Measurements from ENCODE around the gene SLC51A.

The SLC51A gene

DNA sequence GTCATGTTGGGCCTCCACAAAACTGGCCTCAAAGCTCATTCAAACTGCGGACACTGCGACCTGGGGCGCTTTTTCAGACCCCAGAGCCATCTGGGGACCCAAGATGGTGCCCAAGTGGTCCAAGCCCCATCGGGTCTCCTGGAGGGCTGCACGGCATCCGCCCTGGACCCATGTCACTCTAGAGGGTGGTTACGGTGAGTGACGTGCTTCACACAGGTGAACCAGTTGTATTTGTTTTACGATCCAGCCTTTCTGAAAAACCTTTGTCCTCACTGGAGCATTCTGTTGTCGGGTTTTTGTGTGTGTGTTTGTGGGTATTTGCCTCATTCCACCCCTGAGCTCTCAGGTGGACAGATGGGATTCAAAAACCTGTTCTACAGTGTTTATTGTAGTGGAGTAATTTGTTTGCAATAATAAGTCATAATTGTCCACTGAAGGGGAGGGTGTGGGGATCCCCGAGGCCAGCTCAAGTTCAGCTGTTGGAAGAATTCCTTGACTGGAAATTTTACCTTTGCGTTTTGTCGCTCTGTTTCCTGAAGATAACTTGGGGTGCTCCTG lies 1.9 kb downstream of the SLC51A start:
- no peak for TF ChIP-seq CTCF (IDR thresholded peaks at IDR 0.05)
- no peak overlapping the region for H3K27ac ChIP-seq
- H3K79me2 ChIP-seq = no peaks in the 10 kb centered on the region
- no peaks in the 10 kb centered on the region for H3K27me3 ChIP-seq (ENCODE audit: control insufficient read depth, insufficient read depth, low read length)
- no peaks in the 10 kb centered on the region for H3K36me3 ChIP-seq (ENCODE audit: control insufficient read depth, insufficient read depth, low read length)
- H3K4me1 ChIP-seq = peaks cover 11% of the 10 kb centered on the region
- no peak overlapping the region for H2AFZ ChIP-seq
- H3K9ac ChIP-seq = no peak overlapping the region
- no peaks in the 10 kb centered on the region for H3K9me3 ChIP-seq (ENCODE audit: control insufficient read depth, low read length)
- H3K4me3 ChIP-seq (ENCODE audit: low read depth, low read length) = no peak overlapping the region
- no peak overlapping the region for H3K4me2 ChIP-seq (ENCODE audit: low read length)

GRCh38 chr3:196219194-196219969 lies 3.0 kb downstream of the SLC51A start:
- H3K4me2 ChIP-seq (ENCODE audit: low read length) = no peak overlapping the region
- no peaks in the 10 kb centered on the region for H3K79me2 ChIP-seq
- no peak overlapping the region for H3K27ac ChIP-seq
- TF ChIP-seq CTCF (IDR thresholded peaks at IDR 0.05) = no peak
- no peak overlapping the region for H3K4me3 ChIP-seq (ENCODE audit: low read depth, low read length)
- no peaks in the 10 kb centered on the region for H3K36me3 ChIP-seq (ENCODE audit: control insufficient read depth, insufficient read depth, low read length)
- no peaks in the 10 kb centered on the region for H3K9me3 ChIP-seq (ENCODE audit: control insufficient read depth, low read length)
- H3K4me1 ChIP-seq = peaks cover 11% of the 10 kb centered on the region
- H3K9ac ChIP-seq = no peak overlapping the region
- H2AFZ ChIP-seq = no peak overlapping the region
- no peaks in the 10 kb centered on the region for H3K27me3 ChIP-seq (ENCODE audit: control insufficient read depth, insufficient read depth, low read length)

DNA sequence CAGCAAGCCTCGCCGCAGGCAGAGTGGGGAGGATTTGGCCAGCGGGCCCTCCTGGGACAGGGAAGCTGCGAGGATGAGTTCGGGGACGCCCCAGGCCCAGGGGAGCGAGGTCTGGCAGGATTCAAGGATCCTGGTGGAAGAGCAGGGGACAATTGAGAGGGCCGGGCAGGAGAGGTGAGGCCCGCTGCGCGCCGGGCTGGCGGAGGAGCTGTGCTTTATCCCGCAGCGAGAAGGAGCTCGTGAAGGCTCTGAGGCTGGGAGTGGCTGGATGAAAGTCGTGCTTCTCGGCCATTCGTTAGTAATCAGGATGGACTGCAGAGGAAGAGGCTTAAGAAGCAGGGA lies 3.6 kb downstream of the SLC51A start:
- no peaks in the 10 kb centered on the region for H3K27me3 ChIP-seq (ENCODE audit: control insufficient read depth, insufficient read depth, low read length)
- peaks cover 11% of the 10 kb centered on the region for H3K4me1 ChIP-seq
- no peaks in the 10 kb centered on the region for H3K79me2 ChIP-seq
- no peak overlapping the region for H3K9ac ChIP-seq
- no peaks in the 10 kb centered on the region for H3K36me3 ChIP-seq (ENCODE audit: control insufficient read depth, insufficient read depth, low read length)
- no peak overlapping the region for H3K27ac ChIP-seq
- no peaks in the 10 kb centered on the region for H3K9me3 ChIP-seq (ENCODE audit: control insufficient read depth, low read length)
- no peak for TF ChIP-seq CTCF (IDR thresholded peaks at IDR 0.05)
- H3K4me3 ChIP-seq (ENCODE audit: low read depth, low read length) = no peak overlapping the region
- no peak overlapping the region for H2AFZ ChIP-seq
- no peak overlapping the region for H3K4me2 ChIP-seq (ENCODE audit: low read length)

DNA sequence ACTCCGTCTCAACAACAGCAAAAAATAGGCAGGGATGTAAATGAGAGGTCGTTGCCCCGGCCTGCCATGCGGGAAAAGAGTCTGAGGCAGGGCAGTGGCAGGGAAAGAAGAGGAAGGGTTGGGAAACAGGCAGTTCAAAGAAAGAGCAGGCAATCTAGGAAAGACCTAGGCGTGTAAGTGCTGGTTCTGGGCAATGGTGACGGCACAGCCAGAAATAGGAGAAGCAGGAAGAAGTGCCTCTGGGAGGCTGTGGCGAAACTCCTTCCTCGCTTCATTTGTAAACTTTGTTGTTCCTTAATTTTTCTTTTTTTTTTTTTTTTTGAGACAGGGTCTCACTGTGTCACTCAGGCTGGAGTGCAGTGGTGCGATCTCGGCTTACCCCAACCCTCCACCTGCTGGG lies 4.3 kb downstream of the SLC51A start:
- Histone ChIP-seq H3K27me3 (ENCODE audit: control insufficient read depth, insufficient read depth, low read length) (no peaks in the 10 kb centered on the region), H3K27ac (no peak overlapping the region), H3K4me3 (ENCODE audit: low read depth, low read length) (no peak overlapping the region), H3K9ac (no peak overlapping the region), H3K9me3 (ENCODE audit: control insufficient read depth, low read length) (no peaks in the 10 kb centered on the region), H3K79me2 (no peaks in the 10 kb centered on the region), H3K36me3 (ENCODE audit: control insufficient read depth, insufficient read depth, low read length) (no peaks in the 10 kb centered on the region), H3K4me1 (peaks cover 11% of the 10 kb centered on the region), H3K4me2 (ENCODE audit: low read length) (no peak overlapping the region), H2AFZ (no peak overlapping the region)
- no peak for TF ChIP-seq CTCF (IDR thresholded peaks at IDR 0.05)

GRCh38 chr3:196220991-196221390 lies 4.7 kb downstream of the SLC51A start:
- Histone ChIP-seq H3K79me2 (no peaks in the 10 kb centered on the region), H3K4me1 (peaks cover 7% of the 10 kb centered on the region), H3K9ac (no peak overlapping the region), H3K27me3 (ENCODE audit: control insufficient read depth, insufficient read depth, low read length) (no peaks in the 10 kb centered on the region), H3K27ac (no peak overlapping the region), H3K9me3 (ENCODE audit: control insufficient read depth, low read length) (no peaks in the 10 kb centered on the region), H3K36me3 (ENCODE audit: control insufficient read depth, insufficient read depth, low read length) (no peaks in the 10 kb centered on the region), H2AFZ (no peak overlapping the region), H3K4me2 (ENCODE audit: low read length) (no peak overlapping the region), H3K4me3 (ENCODE audit: low read depth, low read length) (no peak overlapping the region)
- no peak for TF ChIP-seq CTCF (IDR thresholded peaks at IDR 0.05)

All from parathyroid adenoma (tissue), 2 donors.